Cardiac fibroblast (primary cell): ENCODE data around the gene TCAF1.
"Not testable (repeated sequence)": the region's sequence is repeated elsewhere in the genome, so short reads cannot be mapped to it uniquely, and the experiment has no call there.

ENCODE experiments used
- DNase-seq, 2 donors: peaks; one replicate each; pipeline versions ENCODE4 v3.0.0 to v3.0.0-alpha.2; 2010; ENCODE audit warnings: low read depth in 2 of 2
- H3K4me3 ChIP-seq, 2 donors: replicated peaks in 1 of 2; 1 replicate in 1 of 2; 2 replicates in 1 of 2; pipeline ENCODE4 v1.5.1; 2011; ENCODE audit warnings: low read depth in 2 of 2, low read length in 2 of 2, mild to moderate bottlenecking in 2 of 2, moderate library complexity in 1 of 2

TCAF1 gene

DNA sequence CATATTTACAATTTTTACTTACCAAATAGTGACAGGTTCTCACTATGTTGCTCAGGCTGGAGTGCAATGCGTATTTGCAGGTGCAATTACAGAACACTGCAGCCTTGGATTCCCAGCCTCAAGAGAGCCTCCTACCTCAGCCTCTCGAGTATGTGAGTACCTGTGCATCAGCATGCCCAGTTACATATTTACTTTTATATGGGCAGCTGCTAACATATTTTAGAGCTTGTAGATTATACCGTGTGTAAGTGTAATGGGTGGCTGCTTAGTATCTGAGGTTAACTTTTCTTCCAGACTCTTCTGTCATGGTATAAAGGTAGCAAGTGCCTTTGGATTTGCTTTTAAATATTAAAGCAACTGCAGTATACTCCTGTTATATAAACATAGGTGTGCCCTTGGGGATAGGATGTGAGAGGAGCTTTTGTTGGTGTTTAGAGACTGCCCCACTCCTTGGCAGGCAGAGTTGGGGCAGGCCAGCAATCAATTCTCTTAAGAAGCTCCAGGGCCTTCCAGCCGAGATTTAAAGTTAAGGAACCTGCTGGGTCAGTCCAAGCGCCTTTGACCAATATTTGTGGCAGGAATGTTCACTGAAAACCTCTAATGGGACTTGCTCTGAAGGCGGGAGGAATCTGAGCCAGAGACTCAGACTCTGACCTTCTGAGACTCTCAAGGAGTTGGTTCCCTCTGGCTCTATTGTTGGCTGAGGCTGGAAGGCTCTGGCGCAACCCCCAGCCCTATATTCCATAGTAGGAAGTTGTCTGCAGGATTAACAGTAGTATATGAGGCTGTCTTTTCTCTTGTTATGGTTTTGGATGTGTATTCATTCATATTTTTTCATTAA, 77.5 kb downstream of the TCAF1 start:
- not testable (repeated sequence) for H3K4me3 ChIP-seq, DNase-seq

DNA sequence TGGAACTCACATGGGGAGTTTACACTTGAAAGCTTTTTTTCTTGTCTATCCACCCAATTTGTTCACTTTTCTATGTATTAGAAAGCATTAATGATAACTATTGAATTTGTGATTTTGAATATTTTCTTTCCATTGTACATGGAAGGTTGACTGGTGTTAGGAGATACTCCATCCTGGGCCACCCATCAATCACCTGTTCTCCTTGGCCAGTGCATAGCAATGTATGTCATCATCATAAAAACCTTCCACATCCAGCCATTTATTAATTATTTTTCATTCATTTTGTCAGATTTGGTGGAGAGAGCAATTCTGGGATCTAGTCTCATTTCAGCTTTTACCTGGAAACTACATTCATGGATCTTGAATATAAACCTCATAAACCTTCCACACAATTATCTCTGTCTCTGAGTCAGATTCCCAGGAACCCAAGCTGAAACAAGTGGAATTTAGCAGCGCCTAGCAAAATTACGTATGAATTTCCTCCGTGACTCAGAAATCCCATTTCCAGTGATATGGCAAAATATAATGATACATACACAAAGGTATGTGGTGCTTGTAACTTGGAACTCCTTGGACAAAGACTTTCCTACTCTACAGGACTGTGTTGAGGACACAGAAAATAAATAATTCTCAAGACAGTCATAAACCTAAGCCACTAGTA, 78.2 kb downstream of the TCAF1 start:
- not testable (repeated sequence) for H3K4me3 ChIP-seq

DNA sequence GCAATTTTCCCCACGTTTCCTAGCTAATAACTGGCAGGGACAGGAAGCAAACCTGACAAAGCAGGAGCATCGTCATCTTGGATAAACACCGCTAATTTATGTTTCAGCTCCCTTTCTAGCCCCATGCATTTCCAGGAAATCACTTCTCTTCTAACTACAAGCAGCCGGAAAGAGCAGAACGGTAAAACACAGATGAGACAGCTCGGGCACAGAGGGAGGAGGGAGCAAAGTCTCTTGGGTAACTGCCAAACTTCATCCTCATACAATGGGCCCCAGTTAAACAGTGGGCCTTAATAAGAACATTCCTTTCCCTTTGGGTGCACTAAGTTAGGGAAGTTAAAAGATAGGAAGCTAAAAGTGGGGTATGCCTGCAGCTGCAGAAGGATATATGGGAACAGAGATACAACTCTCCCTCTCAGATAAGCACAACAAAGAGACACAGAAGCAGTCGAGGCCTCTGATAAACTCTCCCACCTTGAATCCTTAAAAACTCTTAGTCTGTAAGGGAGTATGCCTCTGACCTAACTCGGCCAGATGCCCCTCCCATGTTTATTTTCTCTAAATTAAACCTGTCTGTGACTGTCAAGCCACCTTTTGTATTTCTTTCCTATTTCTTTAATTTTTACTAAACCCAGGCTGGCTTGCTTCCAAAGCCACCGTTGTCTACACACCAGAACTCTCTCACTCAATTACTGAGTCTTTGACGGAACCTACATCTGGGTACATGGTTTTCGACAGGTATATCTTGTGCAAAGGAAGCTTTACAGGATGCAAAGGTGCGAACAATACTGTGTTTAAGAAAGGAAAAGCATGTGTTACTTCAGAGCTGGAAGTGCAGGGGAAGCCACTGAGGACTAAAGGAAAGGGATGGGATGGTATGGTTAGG, 80.3 kb downstream of the TCAF1 start:
- DNase-seq = not testable (repeated sequence)

More for the DNA sequence above, 78.2 kb downstream of the TCAF1 start:
- not testable (repeated sequence) for DNase-seq

DNA sequence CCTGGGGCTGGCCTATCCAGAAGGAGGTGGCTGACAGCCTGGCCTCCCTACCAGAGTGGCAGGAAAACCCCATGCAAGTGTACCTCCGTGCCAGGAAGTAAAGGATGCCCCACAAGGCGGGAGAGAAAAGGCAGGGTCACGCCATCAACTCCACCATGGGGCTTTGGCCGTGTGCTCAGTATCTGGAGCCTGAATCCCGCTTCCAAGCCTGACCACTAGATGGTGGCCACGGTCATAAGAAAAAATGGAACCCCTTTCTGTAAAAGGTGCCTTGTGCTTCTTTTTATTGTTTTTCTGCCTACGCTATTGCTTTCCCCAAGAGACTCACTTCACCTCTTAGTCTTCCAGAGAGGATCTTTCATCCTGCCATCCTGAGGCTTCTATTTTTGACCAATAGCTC, 84.1 kb downstream of the TCAF1 start:
- DNase-seq, H3K4me3 ChIP-seq: not testable (repeated sequence)

More for the DNA sequence above, 80.3 kb downstream of the TCAF1 start:
- not testable (repeated sequence) for H3K4me3 ChIP-seq

DNA sequence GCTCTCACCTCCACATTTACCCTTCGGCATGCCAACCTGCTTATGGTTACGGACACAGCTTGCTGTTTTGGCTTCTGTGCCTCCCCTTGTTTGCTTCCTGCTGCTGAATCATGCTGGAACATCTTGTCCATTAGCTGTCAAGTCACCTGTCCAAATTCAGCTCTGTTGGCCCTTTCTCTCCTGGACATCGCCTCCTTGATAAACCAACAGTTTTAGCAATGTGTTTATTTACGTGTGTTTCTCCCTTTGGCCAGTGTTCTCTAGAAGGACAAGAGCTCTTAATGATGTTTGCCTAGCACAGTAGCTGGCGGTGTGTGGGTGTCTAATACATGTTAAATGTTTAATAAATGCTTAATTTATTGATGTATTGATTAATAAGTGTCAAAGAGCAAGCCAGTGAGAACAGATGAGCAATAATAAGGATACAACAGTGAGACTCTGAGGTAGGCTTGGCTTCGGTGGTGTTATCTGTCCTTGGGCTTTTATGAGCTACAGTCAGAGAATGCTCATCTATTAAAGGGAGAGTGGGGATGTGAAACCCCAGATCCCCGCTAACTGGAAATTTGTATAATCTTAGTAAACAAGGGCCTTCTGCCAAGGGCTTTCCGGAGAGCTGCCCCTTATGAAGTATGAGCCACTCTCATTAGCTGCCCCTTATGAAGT, 85.4 kb downstream of the TCAF1 start:
- H3K4me3 ChIP-seq, DNase-seq: not testable (repeated sequence)

DNA sequence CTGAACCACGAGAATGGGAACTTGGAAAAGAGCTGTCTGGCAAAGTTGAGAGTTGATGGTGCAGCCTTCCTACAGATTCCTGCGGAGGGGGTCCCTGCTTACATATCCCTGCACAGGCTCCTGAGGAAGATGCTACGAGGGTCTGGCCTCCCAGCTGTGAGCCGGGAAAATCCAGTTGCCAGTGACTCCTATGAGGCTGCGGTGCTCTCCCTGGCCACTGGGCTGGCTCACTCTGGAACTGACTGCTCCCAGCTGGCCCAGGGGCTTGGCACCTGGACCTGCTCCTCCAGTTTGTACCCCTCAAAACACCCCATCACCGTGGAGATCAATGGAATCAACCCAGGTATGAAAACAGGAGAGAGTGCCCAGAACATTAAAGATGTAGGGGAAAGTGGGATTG, 91.3 kb downstream of the TCAF1 start:
- H3K4me3 ChIP-seq, DNase-seq: not testable (repeated sequence)

DNA sequence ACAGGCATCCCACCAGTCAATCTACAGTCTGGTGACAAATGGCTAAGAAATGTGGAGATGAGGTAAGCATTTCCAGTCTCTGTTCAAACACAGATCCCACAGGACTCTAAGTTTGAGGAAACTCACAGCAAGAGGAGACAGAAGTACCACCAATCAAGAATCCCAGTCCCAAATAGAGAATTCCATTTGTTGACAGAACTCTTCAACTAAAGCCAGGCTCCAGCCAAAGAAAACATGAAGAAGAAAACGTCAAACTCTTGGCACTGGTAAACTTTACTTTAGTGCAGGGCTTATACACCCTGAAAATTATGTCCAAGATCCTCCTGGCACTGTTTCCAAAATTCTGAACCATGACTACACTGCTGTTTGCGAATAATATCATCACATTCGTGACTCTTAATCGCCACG, 95.3 kb downstream of the TCAF1 start:
- not testable (repeated sequence) for DNase-seq, H3K4me3 ChIP-seq
